GM18868 (cell line): ENCODE data around the gene USP10.
A peak's percentile ranks its signal among the peaks of the same experiment; 100 is the strongest.

Source experiments
- ATAC-seq: cut with Tn5 transposase; IDR thresholded peaks from one replicate; pipeline ENCODE4 v1.9.1; 2021; ENCODE audit warnings: mild to moderate bottlenecking, moderate library complexity; ENCODE audit not compliant: unreplicated experiment

USP10 gene

DNA sequence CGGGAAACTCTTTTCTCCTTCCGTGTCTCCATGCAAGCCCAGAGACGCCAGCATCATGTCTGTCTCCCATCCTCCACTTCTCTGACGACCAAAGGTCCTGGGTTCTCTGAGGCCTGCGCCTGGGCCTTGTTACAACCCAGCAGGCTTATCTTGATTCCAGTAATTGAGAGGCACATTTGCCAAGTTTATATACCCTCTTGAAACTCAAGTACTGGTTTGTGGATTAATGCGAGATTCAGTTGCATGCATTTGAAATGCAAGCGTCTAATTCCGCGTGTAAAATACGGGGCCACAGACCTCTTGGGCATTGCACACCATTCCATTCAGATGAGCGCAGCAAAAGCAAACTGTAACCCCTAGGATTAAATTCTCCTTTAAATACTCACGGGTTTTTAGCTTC is 91.3 kb downstream of the USP10 start:
- no peak for ATAC-seq

GRCh38 chr16:84791501-84791900 is 91.7 kb downstream of the USP10 start:
- ATAC-seq: no peak

GRCh38 chr16:84794186-84794585 is 94.4 kb downstream of the USP10 start:
- ATAC-seq: no peak

GRCh38 chr16:84794626-84795025 is 94.8 kb downstream of the USP10 start:
- no peak for ATAC-seq

DNA sequence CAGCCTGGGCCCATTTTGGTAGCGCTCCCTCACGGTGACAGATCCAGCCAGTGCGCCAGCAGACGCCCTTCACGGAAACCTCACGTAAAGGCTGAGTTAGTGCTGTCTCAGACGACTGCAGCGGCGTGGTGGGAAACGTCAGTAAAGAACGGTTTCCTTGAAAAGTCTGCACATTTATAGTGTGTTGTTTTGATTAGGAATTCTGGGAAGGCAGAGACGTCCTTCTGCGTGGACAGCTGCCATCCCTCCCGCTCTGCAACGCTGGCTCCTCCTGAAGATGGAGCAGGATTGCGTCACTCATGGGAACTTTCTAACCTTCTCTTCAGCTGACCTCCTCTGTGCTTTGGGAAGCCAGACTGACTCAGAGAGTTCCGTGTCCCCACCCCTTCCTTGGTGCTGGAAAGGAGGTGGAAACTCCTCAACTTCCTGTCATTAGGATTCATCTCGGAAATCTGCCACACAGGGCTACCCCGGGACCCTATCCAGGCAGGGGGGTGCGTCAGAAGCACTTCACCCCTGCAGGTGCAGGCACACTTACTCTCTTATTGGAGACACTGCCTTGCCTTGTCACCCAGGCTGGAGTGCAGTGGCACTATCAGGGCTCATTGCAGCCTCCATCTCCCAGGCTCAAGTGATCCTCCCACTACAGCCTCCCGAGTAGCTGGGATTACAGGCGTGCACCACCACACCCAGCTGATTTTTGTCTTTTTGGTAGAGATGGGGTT is 95.7 kb downstream of the USP10 start:
- ATAC-seq: no peak

GRCh38 chr16:84800158-84800978 is 100.6 kb downstream of the USP10 start:
- ATAC-seq: no peak

- no peak for ATAC-seq
These were observed 103.3 kb downstream of the USP10 start for GRCh38 chr16:84803146-84803545.

- no peak for ATAC-seq
These were observed 104.5 kb downstream of the USP10 start for GRCh38 chr16:84804326-84804725.

DNA sequence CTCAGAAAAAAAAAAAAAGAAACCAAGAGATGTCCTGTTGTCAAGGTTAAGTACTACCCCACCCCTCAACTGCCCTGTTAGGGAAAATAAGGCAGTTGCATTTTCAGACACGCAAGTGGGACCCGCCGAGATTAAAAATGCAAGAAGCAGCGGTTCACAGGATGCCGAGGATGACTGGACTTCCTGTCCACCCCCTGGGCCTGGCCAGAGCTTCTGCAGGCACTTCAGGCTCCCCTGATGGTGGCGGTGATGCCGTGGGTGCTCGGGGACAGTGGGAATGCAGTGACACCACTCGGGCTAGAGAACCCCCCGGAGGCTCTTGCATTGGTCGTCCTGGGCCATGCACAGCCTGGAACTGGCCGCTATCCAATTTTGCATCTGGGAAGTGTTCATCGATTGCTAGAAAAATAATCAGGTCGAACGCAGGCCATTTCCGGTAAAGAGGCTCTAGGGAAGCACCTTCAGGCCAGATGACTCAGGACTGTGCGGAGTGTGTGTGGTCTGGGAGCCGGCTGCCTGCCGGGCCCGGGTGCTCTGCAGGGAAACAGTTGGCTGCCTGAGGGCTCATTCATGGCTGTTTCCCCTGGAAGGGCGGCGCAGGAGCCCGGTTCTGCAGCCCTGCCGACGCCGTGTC is 106.6 kb downstream of the USP10 start:
- no peak for ATAC-seq

DNA sequence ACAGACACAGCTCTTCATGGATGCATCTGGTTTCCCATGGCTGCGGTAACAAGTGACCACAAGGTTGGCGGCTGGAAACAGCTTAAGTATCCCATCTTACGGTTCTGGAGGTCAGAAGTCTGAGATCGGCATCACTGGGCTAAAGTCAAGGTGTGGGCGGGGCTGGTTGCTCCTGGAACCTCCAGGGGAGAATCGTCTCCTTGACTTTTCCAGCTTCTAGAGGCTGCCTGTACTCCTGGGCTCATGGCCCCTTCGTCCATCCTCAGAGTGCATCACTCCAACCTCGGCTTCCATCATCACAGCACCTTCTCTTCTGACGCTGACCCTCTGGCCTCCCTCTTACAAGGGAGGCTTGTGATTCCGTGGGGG is 107.1 kb downstream of the USP10 start:
- no peak for ATAC-seq

GRCh38 chr16:84807776-84808175 is 108.0 kb downstream of the USP10 start:
- ATAC-seq: no peak

DNA sequence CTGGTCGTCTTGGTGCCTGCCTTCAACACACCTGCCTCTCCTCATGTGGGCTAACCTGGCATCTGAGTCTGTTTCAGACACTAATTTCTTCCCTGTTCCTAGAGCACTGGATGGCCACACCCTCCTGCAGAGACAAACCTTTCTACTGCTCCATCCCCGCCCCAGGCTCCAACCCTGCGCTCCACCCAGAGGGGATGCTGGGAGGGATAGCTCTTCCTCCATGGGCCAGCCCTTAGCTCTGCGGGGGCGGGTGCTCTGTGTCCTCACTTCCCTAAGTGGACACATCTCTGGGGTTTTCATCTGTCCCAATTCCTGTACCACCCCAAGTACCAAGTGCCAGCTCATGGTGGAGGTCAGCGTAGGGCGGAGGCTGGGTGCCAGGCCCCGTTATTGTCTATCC is 109.0 kb downstream of the USP10 start:
- ATAC-seq: no peak

- peak; percentile 40 for ATAC-seq
These were observed 110.9 kb downstream of the USP10 start for GRCh38 chr16:84810518-84811273.

- no peak for ATAC-seq
These were observed 111.7 kb downstream of the USP10 start for GRCh38 chr16:84811529-84811928.

DNA sequence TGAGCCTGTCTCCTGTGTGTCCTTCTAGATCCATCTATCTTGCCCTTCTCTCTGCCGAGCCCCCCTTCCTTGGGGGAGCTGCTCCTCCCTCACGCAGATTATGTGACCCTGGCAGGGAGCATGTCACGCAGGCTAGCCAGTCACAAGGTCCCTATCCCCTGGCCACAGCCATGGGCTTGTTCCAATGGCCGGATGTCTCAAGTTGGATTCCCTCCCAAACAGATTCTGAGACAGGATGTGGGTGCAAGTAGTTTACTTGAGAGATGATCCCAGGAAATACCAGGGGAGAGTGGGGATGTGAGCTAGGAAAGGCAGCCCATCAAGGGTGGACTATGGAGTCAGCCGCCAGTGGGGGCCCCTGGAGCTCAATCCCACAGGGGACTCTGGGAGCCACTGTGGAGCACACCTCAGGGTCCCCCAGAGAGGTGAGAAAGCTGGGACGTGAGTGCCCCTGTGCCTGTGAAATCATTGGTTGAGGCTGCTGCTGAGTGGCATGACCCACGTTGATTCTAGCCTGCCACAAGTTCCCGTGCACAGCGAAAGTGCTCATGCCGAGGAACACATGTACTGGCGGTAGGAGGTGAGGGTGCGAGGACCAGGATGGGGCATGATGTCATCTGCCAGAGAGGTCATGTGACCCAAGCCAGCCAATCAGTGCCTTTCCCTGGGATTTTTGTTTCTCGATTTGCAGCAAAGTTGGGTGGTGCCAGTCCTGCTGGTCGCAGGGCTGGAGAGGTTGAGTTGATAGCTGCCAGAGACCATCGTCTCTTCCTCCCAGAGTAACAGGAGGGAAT is 113.5 kb downstream of the USP10 start:
- no peak for ATAC-seq

- ATAC-seq: no peak
These were observed 115.7 kb downstream of the USP10 start for GRCh38 chr16:84815462-84815861.

DNA sequence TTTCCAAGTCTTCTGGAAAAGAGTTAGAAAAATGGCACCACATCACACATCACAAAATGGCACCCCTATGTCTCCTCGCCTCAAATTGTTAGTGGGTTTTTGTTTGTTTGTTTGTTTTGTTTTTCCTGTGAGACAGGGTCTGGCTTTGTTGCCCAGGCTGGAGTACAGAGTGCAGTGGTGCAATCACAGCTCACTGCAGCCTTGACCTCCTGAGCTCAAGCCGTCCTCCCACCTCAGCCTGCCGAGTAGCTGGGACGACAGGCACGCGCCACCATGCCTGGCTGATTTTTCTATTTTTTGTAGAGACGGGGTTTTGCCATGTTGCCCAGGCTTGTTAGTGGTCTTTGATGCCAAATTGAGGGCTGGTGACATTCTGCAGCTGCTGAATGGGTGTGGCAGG is 116.2 kb downstream of the USP10 start:
- no peak for ATAC-seq

GRCh38 chr16:84816485-84816884 is 116.7 kb downstream of the USP10 start:
- ATAC-seq: no peak

DNA sequence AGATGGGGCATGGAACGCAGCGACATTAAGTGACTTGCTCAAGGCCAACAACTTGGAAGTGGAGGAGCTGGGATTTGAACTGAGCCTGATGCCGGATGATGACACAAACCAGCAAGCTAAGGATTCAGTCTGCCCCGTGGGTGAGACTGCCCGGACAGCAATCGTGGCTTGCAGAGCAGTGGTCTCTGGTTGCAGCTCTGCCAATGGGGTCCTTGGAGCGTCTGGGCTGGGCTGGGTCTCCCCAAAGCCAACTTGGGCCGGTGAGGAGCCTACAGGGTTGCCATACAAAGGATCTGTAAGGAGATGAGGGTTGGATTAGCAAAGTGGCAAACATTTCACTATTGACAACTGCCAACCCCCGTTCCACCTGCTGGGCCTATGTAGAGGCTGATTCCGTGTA is 117.4 kb downstream of the USP10 start:
- ATAC-seq: no peak

DNA sequence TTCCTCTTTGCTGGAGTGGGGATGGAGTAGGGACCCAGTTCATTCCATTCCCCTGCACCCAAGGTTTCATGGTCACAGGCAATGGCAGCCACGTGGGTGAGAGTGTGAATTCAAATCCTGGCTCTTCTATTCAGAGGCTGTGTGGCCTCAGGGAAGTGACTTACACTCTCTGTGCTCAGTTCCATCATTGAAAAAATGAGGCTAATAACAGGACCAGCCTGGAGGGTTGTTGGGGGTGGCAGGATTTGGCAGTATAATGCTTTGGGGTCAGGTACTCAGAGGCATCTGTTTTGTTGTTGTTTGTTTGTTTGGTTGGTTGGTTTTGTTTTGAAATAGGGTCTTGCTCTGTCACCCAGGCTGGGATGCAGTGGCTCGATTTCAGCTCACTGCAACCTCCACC is 117.8 kb downstream of the USP10 start:
- ATAC-seq: no peak
